G401 (cell line): ENCODE measurements around the gene SLC22A7. TPM values are rescaled to one million over a fixed set of nuclear protein-coding genes. Genes with fewer than 3 reads are reported as not detected.

Experiments
- DNase-seq: peaks from one replicate; pipeline ENCODE4 v3.0.0-alpha.2; 2015; ENCODE audit warnings: low spot score
- in situ Hi-C: cut with HindIII; loops from 2 replicates; pipeline ENCODE4 v1.10.0; 2016; ENCODE audit warnings: low sequenced_read_pairs, mixed read lengths
- total RNA-seq: library from RNA; depleted of rRNA; stranded (reverse); fragments of >200 nt; shearing (Covaris generic); gene quantifications from 2 replicates; pipeline ENCODE4 v1.2.3, GENCODE V29; 2014

Gene SLC22A7
- total RNA-seq, 1 experiment from 2014 or later: not detected

GRCh38 chr6:43280234-43280633, 17.8 kb upstream of the SLC22A7 start:
- in situ Hi-C loops: no loop called here
- no peak for DNase-seq

DNA sequence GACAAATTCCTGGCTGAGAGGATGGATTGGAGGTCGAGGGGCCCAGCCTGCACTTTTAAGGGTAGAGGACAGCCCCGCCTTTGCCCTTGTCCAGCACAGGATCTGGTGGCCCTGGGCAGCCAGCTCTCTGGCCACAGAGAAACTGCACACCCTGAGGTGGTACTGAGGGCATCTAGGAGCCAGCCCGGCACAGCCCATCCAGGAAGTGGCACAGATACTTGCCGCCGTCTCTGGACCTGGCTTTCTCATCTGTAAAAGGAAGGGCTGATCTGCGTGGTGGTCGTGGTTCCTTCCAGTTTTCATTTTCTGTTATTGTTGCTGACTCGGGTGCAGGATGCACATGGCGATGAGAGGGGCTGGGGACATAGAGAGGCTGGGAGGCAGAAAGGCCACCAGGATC, 16.0 kb upstream of the SLC22A7 start:
- DNase-seq: no peak
- in situ Hi-C loops: no loop called here

GRCh38 chr6:43282636-43283513, 15.2 kb upstream of the SLC22A7 start:
- in situ Hi-C loops: no loop called here
- no peak for DNase-seq

DNA sequence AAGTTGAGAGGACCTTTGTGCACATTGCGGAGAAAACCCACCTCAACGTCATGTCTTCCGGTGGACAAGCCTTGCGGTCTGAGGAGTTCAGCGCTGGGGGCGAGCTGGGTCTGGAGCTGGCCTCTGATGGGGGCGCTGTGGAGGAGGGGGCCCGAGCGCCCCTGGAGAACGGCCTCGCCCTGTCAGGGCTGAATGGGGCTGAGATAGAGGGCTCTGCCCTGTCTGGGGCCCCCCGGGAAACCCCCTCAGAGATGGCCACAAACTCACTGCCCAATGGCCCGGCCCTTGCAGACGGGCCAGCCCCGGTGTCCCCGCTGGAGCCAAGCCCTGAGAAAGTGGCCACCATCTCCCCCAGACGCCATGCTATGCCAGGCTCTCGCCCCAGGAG, 14.6 kb upstream of the SLC22A7 start:
- in situ Hi-C loops: no loop called here
- no peak for DNase-seq

- no peak for DNase-seq
- in situ Hi-C loops: no loop called here
Measured at GRCh38 chr6:43283905-43284304, 14.2 kb upstream of the SLC22A7 start.

DNA sequence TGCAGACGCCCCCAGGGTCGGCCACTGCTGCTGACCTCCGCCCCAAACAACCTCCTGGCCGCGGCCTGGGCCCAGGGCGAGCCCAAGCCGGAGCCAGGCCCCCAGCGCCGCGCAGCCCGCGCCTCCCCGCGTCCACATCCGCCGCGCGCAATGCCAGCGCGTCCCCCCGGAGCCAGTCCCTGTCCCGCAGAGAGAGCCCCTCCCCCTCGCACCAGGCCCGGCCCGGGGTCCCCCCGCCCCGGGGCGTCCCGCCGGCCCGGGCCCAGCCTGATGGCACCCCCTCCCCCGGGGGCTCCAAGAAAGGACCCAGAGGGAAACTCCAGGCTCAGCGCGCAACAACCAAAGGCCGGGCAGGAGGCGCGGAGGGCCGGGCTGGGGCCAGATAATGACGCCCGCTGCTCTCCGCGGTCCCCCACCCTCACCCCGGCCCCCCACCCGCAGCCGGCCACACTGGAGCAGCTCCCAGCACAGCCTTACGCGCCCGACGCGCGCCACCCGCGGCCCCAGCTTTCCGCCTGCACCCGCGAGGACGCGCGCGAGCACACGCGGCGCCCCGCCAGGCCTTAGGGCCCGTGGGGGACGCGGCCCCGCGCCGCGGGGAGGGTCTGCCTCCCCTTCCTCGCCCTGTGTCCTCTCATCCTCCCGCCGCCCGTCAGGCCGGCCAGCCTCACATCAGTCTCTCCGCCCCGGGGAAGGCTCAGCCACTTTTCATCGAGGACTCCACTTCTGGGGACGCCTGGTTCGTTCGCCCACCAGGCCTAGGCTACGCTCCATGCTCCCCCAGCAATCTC, 12.9 kb upstream of the SLC22A7 start:
- in situ Hi-C loops: no loop called here
- DNase-seq: no peak

DNA sequence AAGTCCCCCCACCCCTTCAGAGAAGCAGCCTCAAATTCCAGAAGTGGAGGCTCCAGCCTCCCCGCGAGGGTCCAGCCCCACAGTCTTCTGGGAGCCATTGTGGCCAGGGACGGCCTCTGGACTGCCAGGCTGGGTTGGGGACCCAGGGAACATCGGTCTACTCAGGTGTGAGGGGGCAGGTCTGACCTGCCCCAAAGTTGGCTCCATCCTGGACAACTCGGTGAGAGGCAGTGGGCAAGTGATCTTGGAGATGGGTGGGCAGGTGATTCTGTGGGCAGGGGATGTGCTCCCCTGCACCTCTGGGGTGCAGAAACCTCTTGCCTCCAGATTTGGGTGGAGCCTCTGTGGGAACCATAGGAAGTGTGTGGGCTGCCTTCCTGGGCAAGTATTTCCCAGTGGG, 12.2 kb upstream of the SLC22A7 start:
- no peak for DNase-seq
- in situ Hi-C loops: no loop called here

- no peak for DNase-seq
- in situ Hi-C loops: no loop called here
Measured at GRCh38 chr6:43286456-43286979, 11.5 kb upstream of the SLC22A7 start.

DNA sequence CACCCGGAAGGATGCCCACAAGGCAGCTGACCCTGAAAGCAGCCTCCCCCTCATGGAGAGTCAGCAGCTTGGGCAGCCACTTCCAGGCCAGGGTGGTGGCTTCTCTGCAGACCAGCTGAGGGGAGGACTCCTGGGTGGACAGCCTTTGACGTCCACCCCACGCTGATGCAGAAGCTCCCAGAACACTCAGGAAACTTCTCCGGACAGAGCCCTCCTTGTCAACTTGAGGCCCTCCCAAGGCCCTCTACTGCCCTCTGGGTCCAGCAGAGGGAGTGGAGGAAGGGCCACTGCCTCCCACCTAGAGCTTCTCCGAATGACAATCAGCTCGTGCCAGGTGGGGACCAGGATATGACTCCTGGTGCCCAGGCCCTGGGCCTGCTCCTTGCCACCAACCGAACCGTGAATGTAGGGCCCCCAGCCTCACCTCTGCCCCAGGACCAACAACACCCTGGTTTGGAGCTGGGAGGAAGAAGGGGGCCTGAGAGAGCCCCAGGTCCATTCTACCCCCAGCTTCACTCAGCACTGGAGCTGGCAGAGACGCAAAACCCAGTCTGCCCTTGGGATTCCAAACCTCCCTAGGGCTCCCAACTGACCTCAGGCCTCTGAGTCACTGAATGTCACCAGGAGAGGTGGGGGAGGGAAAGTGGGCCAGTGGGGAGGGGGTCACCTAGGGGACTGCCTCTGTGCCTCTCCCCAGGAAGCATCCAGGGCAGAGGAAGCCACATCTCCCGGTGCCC, 10.9 kb upstream of the SLC22A7 start:
- in situ Hi-C loops: no loop called here
- DNase-seq: no peak

DNA sequence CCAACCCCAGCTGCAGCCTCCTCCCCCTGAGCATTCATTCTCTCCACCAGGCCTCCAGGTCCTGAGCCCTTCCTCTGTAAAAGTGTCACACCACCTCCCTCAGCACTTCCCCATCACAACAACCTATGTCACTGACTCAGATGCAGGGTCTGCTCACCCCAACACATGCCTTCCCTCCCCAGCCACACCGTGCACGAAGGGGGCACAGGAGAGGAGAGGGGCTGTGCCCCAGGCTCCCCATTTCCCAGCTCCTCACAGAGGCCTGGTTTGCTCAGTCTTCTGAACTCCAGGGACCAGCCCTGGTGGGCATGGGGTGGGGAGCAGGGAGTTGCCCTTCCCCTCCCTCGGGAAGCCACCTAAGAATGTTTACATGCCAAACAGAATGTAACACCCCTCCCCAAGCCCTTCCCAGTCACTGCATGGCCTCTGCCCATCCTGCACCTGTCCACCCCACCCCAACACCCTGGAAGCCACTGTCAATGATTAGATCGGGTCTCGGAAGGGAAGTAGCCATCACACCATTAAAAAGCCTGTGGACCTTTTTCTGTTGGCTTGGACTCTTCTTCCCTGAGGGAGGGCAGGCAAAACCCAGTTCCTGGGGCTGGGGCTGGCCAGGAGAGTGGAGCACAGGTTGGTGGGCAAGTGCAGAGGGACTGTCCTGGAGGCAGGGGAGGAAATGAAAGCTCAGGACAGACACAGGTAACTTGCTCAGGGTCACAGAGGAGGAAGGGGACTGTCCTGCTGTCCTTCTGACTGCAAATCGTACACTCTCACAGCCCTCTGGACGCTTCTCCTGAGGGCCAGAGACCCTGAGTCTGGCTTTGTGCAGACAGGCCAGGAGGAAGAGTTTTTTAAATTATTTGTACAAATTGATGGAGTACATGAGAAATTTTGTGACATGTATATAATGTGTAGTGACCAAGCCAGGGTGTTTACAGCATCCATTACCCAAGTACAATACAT, 10.1 kb upstream of the SLC22A7 start:
- DNase-seq: no peak
- in situ Hi-C loops: no loop called here

GRCh38 chr6:43290339-43290904, 7.6 kb upstream of the SLC22A7 start:
- in situ Hi-C loops: no loop called here
- no peak for DNase-seq

DNA sequence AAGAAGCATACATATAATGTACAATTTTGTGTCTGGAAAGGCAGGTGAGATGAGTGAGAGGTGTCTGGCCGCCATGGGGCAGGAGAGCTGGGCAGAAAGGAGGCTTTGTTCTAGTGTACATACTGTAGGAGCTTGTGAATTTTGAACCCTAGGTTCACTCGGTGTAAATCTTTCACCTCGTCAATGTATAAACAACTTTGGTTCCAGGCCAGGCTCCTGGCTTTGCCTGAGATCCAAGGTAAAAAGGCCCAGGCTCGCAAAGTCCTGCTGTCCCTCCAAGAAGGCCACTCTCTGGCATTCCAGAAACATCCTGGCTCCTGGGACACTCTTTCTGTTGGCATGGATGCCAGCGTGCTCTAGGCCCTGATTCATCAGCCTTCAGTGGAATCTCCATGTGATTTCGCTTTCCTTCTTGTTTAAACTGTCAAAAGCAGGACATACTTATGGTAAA, 7.1 kb upstream of the SLC22A7 start:
- in situ Hi-C loops: no loop called here
- no peak for DNase-seq

DNA sequence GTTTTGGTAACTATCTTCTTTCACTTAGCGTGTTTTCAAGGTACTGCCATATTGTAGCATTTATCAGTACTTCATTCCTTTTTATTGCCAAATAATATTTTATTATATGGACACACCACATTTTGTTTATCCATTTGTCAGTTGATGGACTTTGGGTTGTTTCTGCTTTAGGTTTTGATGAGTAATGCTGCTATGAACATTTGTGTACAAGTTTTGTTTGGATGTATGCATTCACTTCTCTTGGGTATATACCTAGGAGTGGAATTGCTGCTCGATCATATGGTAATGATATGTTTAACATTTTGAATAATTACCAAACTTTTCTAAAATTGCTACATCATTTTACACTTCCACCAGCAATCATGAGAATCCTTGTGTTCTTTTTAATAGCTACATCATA, 6.4 kb upstream of the SLC22A7 start:
- in situ Hi-C loops: no loop called here
- no peak for DNase-seq

DNA sequence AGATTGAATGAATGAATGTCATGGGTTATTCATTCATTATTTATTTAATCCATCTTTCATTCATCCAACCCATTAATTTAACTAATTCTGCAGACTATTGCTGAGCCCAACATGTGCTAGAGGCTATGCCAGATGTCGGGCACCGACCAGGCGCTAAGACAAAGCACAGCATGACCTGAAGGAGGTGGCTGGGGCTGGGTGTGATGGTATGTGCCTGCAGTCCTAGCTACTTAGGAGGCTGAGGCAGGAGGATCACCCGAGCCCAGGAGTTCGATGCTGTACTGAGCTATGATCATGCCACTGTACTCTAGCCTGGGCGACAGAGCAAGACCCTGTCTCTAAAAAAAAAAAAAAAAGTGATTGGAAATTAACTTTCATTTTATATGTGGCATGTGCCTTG, 5.7 kb upstream of the SLC22A7 start:
- in situ Hi-C loops: no loop called here
- no peak for DNase-seq

DNA sequence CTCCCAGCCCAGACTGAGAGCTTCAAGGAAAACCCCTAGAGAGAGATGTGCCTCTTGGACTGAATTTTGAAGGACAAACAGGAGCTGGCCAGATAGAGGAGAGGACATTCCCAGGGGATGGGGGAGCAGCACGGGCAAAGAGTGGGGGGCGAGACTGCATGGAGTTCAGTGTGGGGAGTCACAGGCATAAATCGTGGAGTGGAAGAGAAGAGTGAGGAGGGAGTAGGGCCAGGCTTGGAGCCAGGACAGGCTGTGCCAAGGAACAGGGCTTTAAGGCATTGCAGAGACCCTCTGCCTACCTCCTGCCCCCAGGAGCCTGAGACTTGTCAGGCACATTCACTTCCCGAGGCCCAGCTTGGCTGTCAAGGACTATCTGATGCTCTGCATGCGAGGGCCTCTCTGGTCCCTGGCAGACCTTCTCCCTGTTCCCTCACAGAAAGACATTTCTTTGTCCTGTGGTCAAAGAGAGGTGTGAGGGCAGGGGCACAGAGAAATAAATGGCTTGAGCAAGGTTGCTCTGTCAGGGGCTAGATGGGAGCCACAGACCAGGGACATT, 5.2 kb upstream of the SLC22A7 start:
- in situ Hi-C loops: no loop called here
- DNase-seq: no peak

- DNase-seq: no peak
- in situ Hi-C loops: no loop called here
Measured at GRCh38 chr6:43293698-43294097, 4.4 kb upstream of the SLC22A7 start.

- in situ Hi-C loops: no loop called here
- no peak for DNase-seq
Measured at GRCh38 chr6:43294536-43294935, 3.5 kb upstream of the SLC22A7 start.

GRCh38 chr6:43295456-43295855, 2.6 kb upstream of the SLC22A7 start:
- no peak for DNase-seq
- in situ Hi-C loops: no loop called here
